Stimulated activated CD8-positive, alpha-beta memory T cell treated with anti-CD3 and anti-CD28 coated beads, Interleukin-4, amount 100 ng/mL, for 48 hours (primary cell): ENCODE measurements around the gene PDIA3.
A peak's percentile ranks its signal among the peaks of the same experiment; 100 is the strongest.
"Not testable (repeated sequence)": the region's sequence is repeated elsewhere in the genome, so short reads cannot be mapped to it uniquely, and the experiment has no call there.

ENCODE experiments used
- DNase-seq: peaks from one replicate; pipeline ENCODE4 v3.0.0-alpha.2; 2020

Gene PDIA3

DNA sequence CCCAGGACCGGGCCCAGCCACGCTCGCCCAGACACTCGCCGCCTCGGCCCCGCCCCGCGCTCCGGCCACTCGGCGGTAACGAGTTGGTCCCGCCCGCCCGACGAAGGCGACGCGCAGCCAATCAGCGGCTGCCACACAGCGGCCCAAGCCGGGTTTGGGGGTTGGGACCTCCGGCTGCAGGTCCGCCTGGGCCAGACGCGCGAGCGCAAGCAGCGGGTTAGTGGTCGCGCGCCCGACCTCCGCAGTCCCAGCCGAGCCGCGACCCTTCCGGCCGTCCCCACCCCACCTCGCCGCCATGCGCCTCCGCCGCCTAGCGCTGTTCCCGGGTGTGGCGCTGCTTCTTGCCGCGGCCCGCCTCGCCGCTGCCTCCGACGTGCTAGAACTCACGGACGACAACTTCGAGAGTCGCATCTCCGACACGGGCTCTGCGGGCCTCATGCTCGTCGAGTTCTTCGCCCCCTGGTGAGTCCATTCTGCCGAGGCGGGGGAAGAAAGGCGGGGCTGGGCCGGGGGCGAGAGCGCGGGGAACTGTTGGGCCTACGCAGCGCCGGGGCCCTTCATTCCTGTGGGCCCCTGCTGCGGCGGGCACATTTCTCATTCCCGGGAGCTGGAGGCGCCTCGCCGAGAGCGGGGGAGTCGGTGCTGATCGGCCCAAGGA, at the start of gene PDIA3:
Gene PDIA3, plus strand, starts transcription at position 194 of the 658 bp plus-strand sequence. Its CDS starts 102 bp downstream, at position 296.
- DNase-seq, result peak; percentile 92

DNA sequence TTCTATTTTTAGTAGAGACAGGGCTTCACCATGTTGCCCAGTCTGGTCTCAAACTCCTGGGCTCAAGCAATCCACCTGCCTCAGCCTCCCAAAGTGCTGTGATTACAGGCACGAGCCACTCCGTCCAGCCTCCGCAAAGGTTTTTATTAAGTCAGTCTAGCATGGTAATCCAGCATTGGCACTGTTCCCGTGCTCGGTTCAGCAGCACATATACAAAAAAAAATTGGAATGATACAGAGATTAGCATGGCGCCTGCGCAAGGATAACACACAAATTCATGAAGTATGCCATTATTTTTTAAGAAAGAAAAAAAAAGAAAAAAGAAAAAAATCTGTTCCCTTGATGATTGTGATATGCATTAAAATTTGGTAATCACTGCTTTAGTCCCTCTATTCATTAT, 44.1 kb upstream of the PDIA3 start:
- DNase-seq, result no peak

DNA sequence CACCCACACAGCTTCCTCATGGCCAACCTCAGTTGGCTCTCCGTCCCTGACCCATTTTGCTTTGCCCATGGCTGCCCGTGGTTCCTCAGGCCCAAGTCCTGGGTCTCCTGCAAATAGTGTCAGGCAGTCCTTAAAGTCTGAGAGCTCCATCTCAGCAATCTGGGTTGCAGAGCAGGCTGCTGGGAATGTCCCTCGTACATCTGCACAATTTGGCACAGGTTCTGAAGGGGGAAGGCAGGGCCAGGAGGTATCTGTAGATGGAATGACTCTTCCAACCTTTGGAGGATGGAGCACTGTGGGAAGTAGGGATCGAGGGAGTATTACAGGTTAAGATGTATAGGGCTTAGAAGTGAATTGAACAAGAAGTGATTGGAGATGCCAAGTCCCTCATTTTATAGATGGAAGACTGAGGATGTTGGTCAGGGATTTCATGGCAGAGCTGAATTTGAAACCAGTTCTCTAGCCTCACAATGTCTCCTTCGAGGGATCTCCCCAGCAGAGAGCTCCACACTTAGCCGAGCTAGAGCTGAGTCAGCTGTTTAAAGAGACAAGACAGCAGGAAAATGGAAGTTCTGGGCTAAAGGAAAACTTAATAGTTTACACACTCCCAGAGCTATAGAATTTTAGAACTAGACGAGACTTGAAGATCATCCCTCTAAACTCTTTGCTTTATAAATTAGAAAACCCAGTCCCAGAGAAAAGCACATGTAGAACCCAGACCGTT, 43.4 kb upstream of the PDIA3 start:
- DNase-seq, result no peak

GRCh38 chr15:43710431-43711131, 35.7 kb upstream of the PDIA3 start:
- not testable (repeated sequence) for DNase-seq

DNA sequence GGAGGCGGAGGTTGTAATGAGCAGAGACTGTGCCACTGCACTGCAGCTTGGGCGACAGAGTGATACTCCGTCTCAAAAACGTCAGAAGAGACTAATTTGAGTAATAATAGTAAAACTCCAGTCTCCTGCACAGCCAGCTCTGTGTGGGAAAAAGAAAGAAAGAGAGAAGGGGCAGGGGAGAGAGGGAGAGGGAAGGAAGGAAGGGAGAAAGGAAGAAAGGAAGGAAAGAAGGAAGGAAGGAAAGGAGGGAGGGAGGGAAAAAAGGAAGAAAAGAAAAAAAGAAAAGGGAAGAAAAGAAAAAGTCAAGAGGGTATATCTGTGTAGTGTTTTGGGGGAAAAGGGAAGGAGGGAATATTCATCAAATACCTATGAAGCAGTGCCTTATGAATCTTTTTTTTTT, 23.1 kb upstream of the PDIA3 start:
- no peak for DNase-seq

DNA sequence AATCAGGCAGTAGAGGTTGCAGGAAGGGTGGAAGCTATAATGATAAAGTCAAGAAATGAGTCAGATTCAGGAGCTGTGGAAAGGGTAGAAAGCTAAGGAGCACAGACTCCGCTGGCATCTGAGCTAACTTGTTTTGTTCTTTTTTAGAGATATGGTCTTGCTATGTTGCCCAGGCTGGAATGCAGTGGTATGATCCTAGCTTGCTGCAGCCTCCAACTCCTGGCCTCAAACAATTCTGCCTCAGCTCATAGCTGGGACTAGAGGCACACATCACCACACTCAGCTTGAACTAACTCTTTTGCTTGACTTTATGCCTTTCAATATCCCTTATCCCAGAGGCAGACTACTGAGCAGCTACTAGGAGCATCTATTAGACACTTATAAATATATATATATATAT, 19.9 kb upstream of the PDIA3 start:
- DNase-seq, result not testable (repeated sequence)

- DNase-seq, result not testable (repeated sequence)
Observed at GRCh38 chr15:43728053-43728725, 18.0 kb upstream of the PDIA3 start.

DNA sequence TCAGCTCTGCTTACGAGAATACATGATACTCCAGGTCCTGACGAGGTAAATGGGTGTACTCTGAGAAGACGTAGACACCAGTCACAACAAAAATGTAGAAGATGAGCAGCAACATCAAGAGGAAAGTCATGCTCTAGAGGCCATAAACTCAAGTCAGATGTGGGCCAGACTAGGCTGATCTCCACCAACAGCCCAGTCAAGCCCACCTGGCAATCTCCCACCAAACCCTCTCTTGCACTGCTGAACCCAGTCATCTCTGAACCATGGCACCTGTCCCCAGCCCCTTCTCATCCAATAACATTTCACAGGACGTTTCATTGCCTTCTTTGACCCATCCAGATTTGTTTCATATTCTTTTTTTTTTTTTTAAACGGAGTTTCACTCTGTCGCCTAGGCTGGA, 10.8 kb upstream of the PDIA3 start:
- no peak for DNase-seq

- DNase-seq, result not testable (repeated sequence)
Observed at GRCh38 chr15:43746903-43747309, 668 bp downstream of the PDIA3 start.

DNA sequence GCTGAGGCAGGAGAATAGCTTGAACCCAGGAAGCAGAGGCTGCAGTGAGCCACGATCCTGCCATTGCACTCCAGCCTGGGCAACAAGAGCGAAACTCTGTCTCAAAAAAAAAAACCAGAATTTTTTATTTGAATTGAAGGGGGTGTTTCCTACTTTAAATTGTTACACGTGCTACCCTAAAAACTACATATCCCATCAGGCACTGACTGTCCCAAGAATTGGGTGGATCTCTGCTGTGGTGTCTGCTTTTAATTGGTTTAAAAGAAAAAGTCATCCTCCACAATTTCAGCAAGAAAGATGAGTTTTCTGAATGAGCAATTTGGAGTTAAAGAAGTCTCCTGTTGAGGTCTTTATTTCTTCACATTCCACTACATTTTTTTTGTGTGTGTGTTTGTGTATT, 2.1 kb downstream of the PDIA3 start:
- DNase-seq, result no peak

DNA sequence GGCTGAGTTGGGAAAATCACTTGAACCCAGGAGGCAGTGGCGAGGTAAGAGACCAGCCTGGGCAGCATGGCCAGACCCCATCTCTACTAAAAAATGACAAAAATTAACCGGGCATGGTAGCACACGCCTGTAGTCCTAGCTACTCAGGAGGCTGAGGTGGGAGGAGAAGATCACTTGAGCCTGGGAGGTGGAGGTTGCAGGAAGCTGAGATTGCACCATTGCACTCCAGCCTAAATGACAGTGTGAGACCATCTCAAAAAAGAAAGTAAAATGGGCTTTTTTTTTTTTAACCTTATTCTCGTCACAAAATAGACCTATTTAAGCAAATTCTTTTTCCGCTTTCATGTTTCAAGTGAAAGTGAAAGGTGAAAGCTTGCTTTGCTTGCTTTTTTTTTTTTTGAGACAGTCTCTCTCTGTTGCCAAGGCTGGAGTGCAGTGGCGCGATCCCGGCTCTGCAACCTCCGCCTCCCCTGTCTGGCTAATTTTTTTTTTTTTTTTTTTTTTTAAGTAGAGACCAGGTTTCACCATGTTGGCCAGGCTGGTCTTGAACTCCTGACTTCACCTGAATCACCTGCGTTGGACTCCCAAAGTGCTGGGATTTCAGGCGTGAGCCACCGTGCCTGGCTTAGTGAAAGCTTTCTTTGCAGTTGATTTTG, 3.6 kb downstream of the PDIA3 start:
- DNase-seq, result peak; percentile 49

DNA sequence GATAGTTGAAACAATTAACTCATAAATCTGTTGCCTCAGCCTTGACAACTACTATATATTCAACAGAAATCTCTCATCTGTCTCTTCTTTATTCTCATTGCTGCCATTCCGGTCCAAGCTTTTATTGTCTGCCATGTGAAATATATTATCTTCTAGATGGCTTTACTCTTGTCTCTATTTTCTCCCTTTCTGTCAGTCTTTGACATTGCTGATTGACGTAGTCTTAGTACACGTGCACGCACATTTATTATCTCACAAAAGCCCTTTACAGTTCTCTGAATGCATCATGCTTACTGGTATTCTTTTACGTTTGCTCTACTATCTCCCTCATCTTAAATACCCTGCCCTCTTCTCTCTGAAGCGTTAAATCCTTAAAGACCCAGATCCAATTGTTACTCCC, 5.6 kb downstream of the PDIA3 start:
- no peak for DNase-seq

- DNase-seq, result no peak
Observed at GRCh38 chr15:43762824-43763223, 16.6 kb downstream of the PDIA3 start.

DNA sequence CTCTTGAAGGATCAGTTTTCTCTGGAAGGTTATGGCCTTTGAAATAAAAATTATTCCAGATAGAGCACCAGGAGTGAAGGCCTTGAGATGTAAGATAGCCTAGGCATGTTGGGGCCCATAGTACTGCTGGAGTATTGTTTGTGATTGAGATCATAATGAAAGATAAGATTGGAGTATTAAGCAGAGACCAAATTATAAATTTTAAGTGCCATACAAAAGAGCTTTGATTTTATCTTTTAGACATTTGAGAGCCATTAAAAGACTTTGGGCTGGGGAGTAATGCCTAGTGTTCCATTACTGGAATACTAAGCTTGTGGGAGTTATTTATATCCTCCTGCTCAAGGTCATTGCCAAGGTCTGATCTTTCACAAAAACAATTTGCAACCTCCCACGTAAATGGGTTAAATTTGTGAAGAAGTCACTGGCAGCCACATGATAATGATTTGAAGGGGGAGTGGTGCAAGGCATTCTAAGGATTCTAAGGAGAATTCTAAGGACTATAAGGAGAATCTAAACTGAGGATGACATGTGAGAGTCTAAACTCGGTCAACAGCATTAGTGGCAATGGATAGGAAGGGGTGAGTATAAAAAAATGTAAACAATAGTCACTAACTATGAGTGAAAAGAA, 17.7 kb downstream of the PDIA3 start:
- no peak for DNase-seq

- DNase-seq, result peak; percentile 78
Observed at GRCh38 chr15:43769584-43770228, 23.5 kb downstream of the PDIA3 start.

DNA sequence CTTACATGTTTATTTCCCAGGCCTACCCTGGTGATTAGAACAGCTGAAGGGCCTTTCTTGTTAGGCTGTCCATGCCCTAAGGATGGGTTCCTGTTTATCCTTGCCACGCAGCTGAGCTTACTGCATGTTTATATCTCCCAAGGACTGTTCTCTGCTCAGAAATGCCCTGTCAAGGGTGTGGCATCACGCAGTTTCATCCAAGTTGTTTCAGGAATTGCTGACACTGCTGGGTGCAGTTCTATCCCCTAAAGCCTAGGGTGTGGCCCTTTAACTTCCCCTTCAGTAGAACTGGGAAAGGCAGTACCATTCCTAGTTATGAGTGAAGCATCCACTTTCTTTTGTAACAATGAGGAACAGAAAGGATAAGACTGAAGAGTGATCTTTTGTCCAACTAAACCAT, 25.6 kb downstream of the PDIA3 start:
- DNase-seq, result no peak

GRCh38 chr15:43772624-43773023, 26.4 kb downstream of the PDIA3 start:
- DNase-seq, result no peak

DNA sequence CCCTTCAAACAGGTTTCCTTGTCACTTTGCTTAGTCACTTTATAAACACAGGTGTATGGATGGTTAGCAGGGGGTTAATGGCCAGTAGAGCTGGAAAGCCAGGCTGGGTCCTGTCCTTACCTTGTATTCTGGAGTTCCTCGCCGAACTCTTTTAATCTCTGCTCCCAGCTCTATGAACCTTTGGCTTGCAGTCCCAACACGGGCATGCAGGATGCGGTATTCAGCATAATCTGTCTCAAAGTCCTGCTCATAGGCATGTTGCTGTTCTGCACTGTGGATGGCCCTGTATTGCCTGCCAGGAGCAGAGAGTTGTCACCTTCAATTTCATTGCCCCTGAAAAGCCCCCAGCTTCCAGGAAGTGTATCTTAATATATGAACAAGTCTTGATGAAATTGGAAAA, 27.8 kb downstream of the PDIA3 start:
- no peak for DNase-seq

- DNase-seq, result no peak
Observed at GRCh38 chr15:43775411-43775965, 29.2 kb downstream of the PDIA3 start.

GRCh38 chr15:43776101-43776717, 30.0 kb downstream of the PDIA3 start:
- DNase-seq, result peak; percentile 42

DNA sequence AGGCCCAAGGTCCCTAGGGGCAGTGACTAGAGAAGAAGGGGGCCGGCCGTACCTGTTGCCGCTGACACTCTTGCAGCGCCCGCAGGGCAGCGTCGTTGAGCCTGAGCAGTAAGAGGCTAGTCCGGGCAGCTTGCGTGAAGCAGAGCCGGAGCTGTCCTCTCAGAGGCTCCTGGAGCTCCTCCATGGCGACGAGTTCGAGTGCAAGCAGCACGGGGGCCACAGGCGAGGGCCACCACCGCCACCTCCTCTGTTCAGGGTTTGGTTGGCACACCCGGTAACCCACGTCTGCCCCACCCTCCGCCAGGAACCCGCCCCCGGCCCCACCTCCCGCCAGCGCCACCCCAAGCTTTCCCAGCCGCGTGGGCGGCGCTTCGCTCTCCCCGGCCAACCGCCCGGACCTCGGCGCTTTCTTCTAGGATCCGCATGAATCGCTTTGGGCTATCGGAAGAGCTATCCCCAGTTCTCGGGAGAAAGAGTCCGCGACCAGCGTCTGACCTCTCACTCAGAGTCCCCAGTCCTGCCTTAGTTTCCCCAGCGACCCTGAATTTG, 30.6 kb downstream of the PDIA3 start, which contains the start of gene ELL3:
Gene ELL3, minus strand, starts transcription at position 249 of the 549 bp plus-strand sequence. Its CDS starts 65 bp downstream, at position 184.
- DNase-seq, result peak; percentile 85
